ENCODE data around the gene ECT2L. TPM values are rescaled to one million over a fixed set of nuclear protein-coding genes. Genes with fewer than 3 reads are reported as not detected.

Gene ECT2L
- total RNA-seq, 1 donor from 2014 or later, result not detected

DNA sequence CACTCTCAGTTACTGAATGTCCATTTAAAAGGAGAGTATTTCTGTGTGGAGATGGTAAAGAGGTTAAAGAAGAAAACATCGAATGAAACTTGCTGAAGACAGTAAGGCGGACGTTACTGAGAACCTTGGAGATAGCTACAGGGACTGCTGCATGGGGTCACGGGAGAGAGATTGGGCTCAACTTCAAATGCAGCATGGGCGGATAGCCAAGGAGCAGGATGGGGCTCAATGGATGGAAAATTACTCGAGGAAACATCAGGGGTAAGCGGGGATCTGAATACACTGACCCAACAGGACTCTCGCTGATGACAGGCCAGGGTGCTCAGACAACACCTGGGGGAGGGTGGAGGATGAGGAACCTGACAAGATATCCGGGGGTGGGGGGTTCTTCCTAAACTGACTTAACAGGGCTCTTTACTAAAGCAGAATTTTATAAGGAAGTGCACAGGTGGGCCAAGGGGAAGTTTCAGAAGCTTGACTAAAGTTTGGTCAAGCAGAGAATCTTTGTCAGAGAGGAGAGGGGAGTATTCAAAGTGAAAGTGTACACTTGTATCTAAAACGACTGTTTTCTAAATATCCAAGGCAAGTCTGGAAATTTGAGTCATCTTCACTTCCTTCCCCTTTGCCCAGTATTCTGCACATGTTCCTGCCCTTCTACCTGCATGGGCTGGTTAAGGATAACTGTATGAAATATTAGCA is 22.8 kb downstream of the ECT2L start:
- Histone ChIP-seq H3K27ac (ENCODE audit: low read depth, low read length) (peak overlapping the region; percentile 36), H3K9me3 (ENCODE audit: insufficient read depth, low read depth, low read length) (no peaks in the 10 kb centered on the region), H3K36me3 (ENCODE audit: insufficient read depth, low read length) (no peaks in the 10 kb centered on the region), H3K27me3 (ENCODE audit: insufficient read depth, low read length) (no peaks in the 10 kb centered on the region), H3K4me1 (ENCODE audit: insufficient read depth, low read length) (peaks cover 8% of the 10 kb centered on the region), H3K79me2 (ENCODE audit: insufficient read depth, low read length) (no peaks in the 10 kb centered on the region), H2AFZ (ENCODE audit: low read depth, low read length) (no peak overlapping the region), H3K9ac (ENCODE audit: low read length) (peak overlapping the region; percentile 33), H3K4me3 (ENCODE audit: insufficient read depth, low read depth, low read length) (no peak overlapping the region), H4K20me1 (ENCODE audit: insufficient read depth, low read length) (no peaks in the 10 kb centered on the region), H3K4me2 (ENCODE audit: low read length) (no peak overlapping the region)
- Mint-ChIP-seq H3K4me1 (ENCODE audit: low read depth, unreplicated experiment) (peaks cover 21% of the 10 kb centered on the region), H3K27ac (ENCODE audit: unreplicated experiment) (peak overlapping the region; percentile 77), H3K9me3 (ENCODE audit: unreplicated experiment) (no peaks in the 10 kb centered on the region), H3K4me3 (ENCODE audit: unreplicated experiment) (no peak overlapping the region), H3K36me3 (ENCODE audit: low read depth, unreplicated experiment) (no peaks in the 10 kb centered on the region), H3K27me3 (ENCODE audit: low read depth, unreplicated experiment) (no peaks in the 10 kb centered on the region)
- DNase-seq (ENCODE audit: low read depth), result no peak
- TF ChIP-seq, protein P1, sequence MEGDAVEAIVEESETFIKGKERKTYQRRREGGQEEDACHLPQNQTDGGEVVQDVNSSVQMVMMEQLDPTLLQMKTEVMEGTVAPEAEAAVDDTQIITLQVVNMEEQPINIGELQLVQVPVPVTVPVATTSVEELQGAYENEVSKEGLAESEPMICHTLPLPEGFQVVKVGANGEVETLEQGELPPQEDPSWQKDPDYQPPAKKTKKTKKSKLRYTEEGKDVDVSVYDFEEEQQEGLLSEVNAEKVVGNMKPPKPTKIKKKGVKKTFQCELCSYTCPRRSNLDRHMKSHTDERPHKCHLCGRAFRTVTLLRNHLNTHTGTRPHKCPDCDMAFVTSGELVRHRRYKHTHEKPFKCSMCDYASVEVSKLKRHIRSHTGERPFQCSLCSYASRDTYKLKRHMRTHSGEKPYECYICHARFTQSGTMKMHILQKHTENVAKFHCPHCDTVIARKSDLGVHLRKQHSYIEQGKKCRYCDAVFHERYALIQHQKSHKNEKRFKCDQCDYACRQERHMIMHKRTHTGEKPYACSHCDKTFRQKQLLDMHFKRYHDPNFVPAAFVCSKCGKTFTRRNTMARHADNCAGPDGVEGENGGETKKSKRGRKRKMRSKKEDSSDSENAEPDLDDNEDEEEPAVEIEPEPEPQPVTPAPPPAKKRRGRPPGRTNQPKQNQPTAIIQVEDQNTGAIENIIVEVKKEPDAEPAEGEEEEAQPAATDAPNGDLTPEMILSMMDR (IDR thresholded peaks at IDR 0.05; ENCODE audit: insufficient read depth, low read depth, low read length), result no peak
- TF ChIP-seq EZH2 (IDR thresholded peaks at IDR 0.05; ENCODE audit: insufficient read depth, low read length), result no peak
- no peak for FAIRE-seq

DNA sequence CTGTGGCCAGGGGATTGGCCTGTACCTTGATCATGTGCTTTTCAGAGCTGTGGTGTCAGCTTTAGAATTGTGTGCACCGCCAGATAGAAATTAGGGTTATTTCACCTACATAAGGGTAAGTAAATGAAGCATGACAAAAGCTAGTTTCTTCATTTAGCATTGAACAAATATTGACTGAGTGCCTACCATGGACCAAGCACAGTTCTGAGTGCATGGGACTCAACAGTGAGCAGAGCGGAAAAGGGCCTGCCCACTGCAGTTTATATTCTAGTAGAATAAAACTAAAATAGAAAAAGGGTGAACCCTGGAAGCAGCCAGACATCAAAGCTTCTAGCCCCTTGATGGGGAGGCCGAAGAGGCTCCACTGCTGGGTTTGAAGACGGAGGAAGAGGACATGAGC is 25.6 kb downstream of the ECT2L start:
- Histone ChIP-seq H2AFZ (ENCODE audit: low read depth, low read length) (no peak overlapping the region), H3K27ac (ENCODE audit: low read depth, low read length) (no peak overlapping the region), H3K27me3 (ENCODE audit: insufficient read depth, low read length) (no peaks in the 10 kb centered on the region), H3K4me2 (ENCODE audit: low read length) (no peak overlapping the region), H3K79me2 (ENCODE audit: insufficient read depth, low read length) (no peaks in the 10 kb centered on the region), H3K4me3 (ENCODE audit: insufficient read depth, low read depth, low read length) (no peak overlapping the region), H3K9me3 (ENCODE audit: insufficient read depth, low read depth, low read length) (no peaks in the 10 kb centered on the region), H3K4me1 (ENCODE audit: insufficient read depth, low read length) (peaks cover 8% of the 10 kb centered on the region), H3K9ac (ENCODE audit: low read length) (no peak overlapping the region), H3K36me3 (ENCODE audit: insufficient read depth, low read length) (no peaks in the 10 kb centered on the region), H4K20me1 (ENCODE audit: insufficient read depth, low read length) (no peaks in the 10 kb centered on the region)
- FAIRE-seq (no peak), DNase-seq (ENCODE audit: low read depth) (no peak)
- Mint-ChIP-seq H3K27me3 (ENCODE audit: low read depth, unreplicated experiment) (no peaks in the 10 kb centered on the region), H3K4me3 (ENCODE audit: unreplicated experiment) (no peak overlapping the region), H3K36me3 (ENCODE audit: low read depth, unreplicated experiment) (no peaks in the 10 kb centered on the region), H3K4me1 (ENCODE audit: low read depth, unreplicated experiment) (peaks cover 21% of the 10 kb centered on the region), H3K9me3 (ENCODE audit: unreplicated experiment) (no peaks in the 10 kb centered on the region), H3K27ac (ENCODE audit: unreplicated experiment) (no peak overlapping the region)
- TF ChIP-seq EZH2 (IDR thresholded peaks at IDR 0.05; ENCODE audit: insufficient read depth, low read length), result no peak
- TF ChIP-seq, protein P1 (IDR thresholded peaks at IDR 0.05; ENCODE audit: insufficient read depth, low read depth, low read length), result no peak

DNA sequence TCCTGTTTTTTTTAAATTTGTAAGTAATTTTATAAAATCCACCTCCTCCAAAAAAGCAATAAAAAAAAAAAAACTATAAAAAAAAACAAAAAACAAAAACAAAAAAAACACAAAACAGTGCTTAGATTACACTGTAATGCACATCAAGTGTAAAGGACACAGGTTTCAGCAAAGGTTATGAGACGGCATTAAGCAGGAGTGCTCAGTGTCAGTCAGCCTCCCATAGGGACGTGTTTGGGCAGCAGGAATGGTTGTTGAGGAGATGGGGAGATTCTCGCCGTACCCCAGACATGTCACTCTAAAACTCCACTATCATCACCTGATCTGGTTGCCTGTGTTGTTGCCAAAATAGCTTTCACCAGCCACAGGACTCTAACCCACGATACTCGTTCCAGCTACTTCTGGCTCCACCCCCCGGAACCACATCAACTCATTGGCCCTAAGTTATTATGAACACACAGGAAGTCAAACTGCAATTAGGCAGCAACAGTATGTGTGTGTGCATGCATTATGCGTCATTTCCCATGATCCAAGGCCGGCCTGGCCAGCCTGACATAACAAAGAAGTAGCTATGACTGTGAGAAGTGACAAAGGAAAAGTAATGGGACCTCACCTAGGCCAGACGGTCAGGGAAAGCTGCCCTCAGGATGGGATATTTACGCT is 28.7 kb downstream of the ECT2L start:
- Histone ChIP-seq H3K9me3 (ENCODE audit: insufficient read depth, low read depth, low read length) (no peaks in the 10 kb centered on the region), H3K9ac (ENCODE audit: low read length) (no peak overlapping the region), H3K4me2 (ENCODE audit: low read length) (no peak overlapping the region), H2AFZ (ENCODE audit: low read depth, low read length) (peak overlapping the region; percentile 56), H3K27me3 (ENCODE audit: insufficient read depth, low read length) (no peaks in the 10 kb centered on the region), H3K4me3 (ENCODE audit: insufficient read depth, low read depth, low read length) (no peak overlapping the region), H3K79me2 (ENCODE audit: insufficient read depth, low read length) (no peaks in the 10 kb centered on the region), H4K20me1 (ENCODE audit: insufficient read depth, low read length) (no peaks in the 10 kb centered on the region), H3K36me3 (ENCODE audit: insufficient read depth, low read length) (no peaks in the 10 kb centered on the region), H3K27ac (ENCODE audit: low read depth, low read length) (no peak overlapping the region), H3K4me1 (ENCODE audit: insufficient read depth, low read length) (no peaks in the 10 kb centered on the region)
- TF ChIP-seq EZH2 (IDR thresholded peaks at IDR 0.05; ENCODE audit: insufficient read depth, low read length), result no peak
- TF ChIP-seq, protein P1 (IDR thresholded peaks at IDR 0.05; ENCODE audit: insufficient read depth, low read depth, low read length), result no peak
- no peak overlapping the region for H3K4me3 Mint-ChIP-seq (ENCODE audit: unreplicated experiment)
- no peaks in the 10 kb centered on the region for H3K36me3 Mint-ChIP-seq (ENCODE audit: low read depth, unreplicated experiment)
- H3K27ac Mint-ChIP-seq (ENCODE audit: unreplicated experiment), result no peak overlapping the region
- peaks cover 5% of the 10 kb centered on the region for H3K4me1 Mint-ChIP-seq (ENCODE audit: low read depth, unreplicated experiment)
- no peaks in the 10 kb centered on the region for H3K27me3 Mint-ChIP-seq (ENCODE audit: low read depth, unreplicated experiment)
- DNase-seq (ENCODE audit: low read depth), result peak; percentile 6
- H3K9me3 Mint-ChIP-seq (ENCODE audit: unreplicated experiment), result no peaks in the 10 kb centered on the region
- no peak for FAIRE-seq
